GM12801 (cell line): ENCODE data around the gene PLXNB3.

Experiments
- TF ChIP-seq, protein P1 (sequence below): IDR thresholded peaks from one replicate; pipeline ENCODE4 v1.5.1; 2011; ENCODE audit warnings: control low read depth; ENCODE audit not compliant: insufficient read length; ENCODE audit errors: extremely low read depth

Gene PLXNB3

DNA sequence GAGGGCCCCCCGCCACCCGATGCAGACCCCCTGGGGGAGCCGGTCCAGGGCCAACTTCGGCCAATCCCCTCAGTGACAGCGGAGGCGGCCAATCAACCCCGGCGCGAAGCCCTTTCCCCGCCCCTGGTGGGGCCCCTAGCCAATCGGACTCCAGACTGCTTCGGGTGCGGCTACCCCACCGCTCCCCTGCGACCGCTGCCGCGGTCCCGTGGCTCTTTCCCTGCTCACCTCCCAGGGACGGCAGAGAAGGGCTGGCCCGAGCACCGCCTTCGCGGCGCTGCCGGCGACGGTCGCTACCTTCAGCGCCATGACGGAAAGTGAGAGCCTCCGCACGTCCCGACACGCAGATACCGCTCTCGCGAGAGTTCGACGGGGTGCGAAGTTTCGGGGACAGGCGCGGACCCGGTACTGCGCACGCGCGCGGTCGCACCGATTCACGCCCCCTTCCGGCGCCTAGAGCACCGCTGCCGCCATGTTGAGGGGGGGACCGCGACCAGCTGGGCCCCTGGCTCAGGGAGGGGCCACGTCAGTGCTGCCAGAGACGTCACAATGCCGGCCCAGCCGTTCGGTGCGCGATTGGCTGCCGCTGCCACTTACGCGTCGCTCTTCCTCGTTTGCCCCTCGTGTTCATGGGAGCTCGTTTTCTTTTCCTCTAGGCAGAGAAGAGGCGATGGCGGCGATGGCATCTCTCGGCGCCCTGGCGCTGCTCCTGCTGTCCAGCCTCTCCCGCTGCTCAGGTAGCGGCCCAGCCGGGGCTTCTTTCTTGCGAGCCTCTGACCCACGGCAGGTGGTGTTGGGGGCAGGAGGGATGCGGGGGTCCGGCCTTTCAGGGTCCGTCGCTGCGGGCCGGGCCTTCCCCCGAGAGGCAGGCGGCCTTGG lies 30.2 kb downstream of the PLXNB3 start, which contains the start of the genes IDH3G and SSR4:
Gene IDH3G (minus strand): TSS at position 358 of the 879 bp plus-strand sequence. CDS start 49 bp downstream, at position 309.
Gene SSR4 (plus strand): TSS at position 651 of the 879 bp plus-strand sequence. CDS start 20 bp downstream, at position 671.
- TF ChIP-seq, protein P1, sequence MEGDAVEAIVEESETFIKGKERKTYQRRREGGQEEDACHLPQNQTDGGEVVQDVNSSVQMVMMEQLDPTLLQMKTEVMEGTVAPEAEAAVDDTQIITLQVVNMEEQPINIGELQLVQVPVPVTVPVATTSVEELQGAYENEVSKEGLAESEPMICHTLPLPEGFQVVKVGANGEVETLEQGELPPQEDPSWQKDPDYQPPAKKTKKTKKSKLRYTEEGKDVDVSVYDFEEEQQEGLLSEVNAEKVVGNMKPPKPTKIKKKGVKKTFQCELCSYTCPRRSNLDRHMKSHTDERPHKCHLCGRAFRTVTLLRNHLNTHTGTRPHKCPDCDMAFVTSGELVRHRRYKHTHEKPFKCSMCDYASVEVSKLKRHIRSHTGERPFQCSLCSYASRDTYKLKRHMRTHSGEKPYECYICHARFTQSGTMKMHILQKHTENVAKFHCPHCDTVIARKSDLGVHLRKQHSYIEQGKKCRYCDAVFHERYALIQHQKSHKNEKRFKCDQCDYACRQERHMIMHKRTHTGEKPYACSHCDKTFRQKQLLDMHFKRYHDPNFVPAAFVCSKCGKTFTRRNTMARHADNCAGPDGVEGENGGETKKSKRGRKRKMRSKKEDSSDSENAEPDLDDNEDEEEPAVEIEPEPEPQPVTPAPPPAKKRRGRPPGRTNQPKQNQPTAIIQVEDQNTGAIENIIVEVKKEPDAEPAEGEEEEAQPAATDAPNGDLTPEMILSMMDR, result no peak

DNA sequence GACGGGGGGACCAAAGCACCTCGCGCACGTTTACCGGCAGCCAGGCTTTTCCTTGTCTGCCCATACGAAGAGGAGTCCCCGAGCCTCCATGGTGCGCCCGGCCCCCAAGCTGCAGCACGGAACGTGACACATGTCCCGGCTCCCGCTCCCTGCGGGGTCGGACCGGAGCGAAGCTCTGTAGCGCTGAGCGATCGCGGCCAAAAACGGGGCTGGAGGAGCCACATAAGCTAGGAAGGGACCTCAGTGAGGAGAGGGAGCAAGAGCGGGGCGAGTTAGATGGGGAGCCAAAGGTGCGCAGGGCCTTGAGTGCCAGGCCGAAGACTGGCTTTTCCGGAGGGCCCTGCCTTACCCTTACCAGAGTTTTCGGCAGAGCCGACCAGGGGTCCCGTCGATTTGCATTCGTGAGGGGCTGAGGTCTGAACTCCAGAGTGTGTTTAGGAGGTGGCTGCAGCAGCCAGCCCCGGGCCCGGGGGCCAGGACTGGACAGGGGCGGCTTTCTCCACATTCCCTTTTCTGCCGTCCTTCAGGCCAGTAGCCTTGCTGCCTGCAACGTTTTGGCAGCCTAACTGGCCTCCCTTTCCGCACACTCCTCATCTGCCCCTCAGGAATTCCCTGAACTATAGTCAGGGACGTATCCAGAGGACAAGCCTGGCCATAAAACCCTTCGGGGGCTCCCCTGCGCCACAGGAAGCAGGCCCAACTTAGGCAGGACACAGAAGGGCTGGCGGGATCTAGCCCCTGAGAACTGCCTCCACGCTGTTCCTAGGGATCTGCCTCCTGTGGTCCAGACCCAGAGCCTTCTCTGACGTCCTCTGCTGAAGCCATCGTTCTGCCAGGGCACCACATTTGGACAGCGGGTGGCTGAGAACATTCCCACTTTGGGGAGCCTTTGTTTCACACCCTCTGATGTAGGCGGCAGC lies 31.1 kb downstream of the PLXNB3 start:
- TF ChIP-seq, protein P1, result no peak

DNA sequence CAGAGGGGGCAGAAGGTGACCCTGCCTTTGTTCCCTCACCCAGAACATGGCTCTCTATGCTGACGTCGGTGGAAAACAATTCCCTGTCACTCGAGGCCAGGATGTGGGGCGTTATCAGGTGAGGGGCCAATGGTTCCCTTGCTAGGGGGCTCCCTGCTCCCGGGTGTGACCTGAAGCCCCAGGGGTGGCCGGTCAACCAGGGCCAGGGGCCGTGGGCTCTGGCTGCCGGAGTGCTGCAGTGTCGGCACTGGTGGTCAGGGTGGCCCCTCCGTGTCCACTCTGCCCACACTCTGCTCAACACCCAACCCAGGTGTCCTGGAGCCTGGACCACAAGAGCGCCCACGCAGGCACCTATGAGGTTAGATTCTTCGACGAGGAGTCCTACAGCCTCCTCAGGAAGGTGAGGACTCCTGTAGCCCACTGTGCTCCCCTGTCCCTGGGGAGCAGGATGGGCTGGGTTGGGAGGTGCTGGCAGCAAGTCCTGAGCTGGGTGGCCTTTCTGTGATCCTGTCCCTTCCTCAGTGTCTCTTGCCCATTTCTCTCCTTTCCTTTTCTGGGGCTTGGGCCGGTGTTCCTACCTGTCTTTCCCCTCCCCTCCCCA lies 33.5 kb downstream of the PLXNB3 start:
- TF ChIP-seq, protein P1, result no peak

DNA sequence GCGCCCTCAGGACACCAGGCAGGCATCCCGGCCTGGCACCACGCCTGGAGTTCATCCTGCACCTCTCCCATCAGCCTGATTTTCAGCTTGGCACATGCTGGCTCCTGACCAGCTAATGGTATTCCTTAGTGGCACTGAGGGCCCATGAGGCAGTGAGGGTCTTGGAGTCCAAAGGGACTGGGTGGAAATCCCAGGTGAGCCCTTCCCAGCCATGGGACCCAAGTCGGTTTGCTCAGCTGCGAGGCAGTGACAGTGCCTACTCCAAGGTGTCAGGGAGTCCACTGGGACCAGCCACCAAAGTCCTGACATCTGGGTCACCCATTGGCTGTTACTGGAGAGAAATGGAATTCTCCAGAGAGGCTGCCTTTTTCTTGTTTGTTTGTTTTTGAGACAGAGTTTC lies 35.3 kb downstream of the PLXNB3 start:
- TF ChIP-seq, protein P1, result no peak

DNA sequence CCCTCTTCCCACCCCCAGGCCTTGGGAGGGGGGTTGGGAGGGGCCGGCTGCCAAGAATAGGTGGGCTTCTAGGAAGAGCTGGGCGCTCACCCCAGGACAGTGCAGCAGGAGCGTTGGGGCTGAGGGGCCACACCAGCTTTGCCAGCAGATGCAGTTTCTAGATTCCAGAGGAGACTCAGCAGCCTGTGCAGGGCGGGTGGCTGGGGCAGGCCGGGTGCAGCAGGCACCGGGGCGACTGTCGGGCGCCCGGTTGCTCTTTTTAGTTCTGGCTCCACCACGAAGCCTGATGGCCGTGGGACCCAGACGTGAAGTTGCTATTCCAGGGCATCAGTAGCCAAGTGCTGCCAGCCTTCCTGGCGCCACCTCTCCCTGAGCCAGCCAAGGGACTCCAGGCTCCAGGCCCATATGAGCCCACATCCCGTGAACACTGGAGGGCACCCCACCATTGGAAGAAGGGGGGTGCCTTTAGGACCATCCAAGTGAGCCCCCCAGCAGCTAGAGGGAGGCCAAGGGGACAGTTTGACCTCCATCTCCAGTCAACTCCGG lies 36.2 kb downstream of the PLXNB3 start:
- TF ChIP-seq, protein P1, result no peak

DNA sequence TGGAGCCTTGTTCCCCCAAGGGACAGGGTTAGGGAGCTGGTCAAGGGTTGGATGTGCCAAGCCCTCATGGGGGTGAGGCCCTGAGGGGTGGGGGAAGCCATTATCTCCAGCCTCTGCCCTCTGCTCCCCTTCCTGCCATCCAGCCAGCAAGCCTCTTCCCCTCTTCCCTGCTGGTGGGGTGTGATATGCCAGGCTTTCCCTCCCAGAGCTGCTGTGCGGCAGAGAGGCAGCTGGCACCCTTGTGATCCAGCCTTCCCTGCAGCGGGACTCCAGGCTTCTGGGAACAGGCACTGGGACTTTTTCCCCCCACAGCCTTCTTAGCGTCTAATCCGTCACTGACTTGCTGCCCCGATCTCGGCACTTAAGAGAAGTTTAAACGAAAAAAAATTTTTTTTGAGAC lies 36.7 kb downstream of the PLXNB3 start:
- TF ChIP-seq, protein P1, result no peak
